IMR-90 (cell line): ENCODE results near the gene CYP2D6. TPM values are rescaled to one million over a fixed set of nuclear protein-coding genes. Genes with fewer than 3 reads are reported as not detected.

Experiments used
- ATAC-seq: fragments of 200-7000 bp; cut with Tn5 transposase; 2 replicates; pipeline ENCODE4 v1.9.1; 2020; ENCODE audit warnings: low read depth, mild to moderate bottlenecking, moderate library complexity
- BruUV-seq: library from RNA; stranded (reverse); fragments of 400-500 nt; replicated peaks from 2 replicates; lab custom pipeline; 2021; lab: Mats Ljungman, UMichigan
- CTCF ChIA-PET: fragments of 300-600 bp; formaldehyde crosslinking; extraction: SDS; loops from one replicate; lab custom pipeline; 2021; ENCODE audit warnings: antibody characterized with exemption; lab: Yijun Ruan, JAX
- POLR2A ChIA-PET: fragments of 300-600 bp; sonication (Branson Sonifier 250); formaldehyde crosslinking; loops from one replicate; lab custom pipeline; 2022; ENCODE audit warnings: antibody characterized with exemption; ENCODE audit not compliant: unreplicated experiment; lab: Charles Lee
- DNase-seq: peaks from one replicate; pipeline ENCODE4 v3.0.0; 2013
- H2AFZ ChIP-seq: replicated peaks from 2 replicates; pipeline ENCODE3; 2013; ENCODE audit warnings: low read length, mild to moderate bottlenecking; ENCODE audit not compliant: poor library complexity
- H2AK5ac ChIP-seq: 2 replicates; pipeline ENCODE4 v1.6.1; 2013; ENCODE audit warnings: low read depth, low read length, inconsistent platforms
- H2AK9ac ChIP-seq: replicated peaks from 2 replicates; pipeline ENCODE3; 2013; ENCODE audit warnings: mild to moderate bottlenecking, low read depth, low read length, moderate library complexity; ENCODE audit not compliant: poor library complexity
- H2BK120ac ChIP-seq: 2 replicates; pipeline ENCODE4 v1.6.1; 2013; ENCODE audit warnings: low read depth, low read length, inconsistent platforms
- H2BK15ac ChIP-seq: 3 replicates; pipeline ENCODE4 v1.6.1; 2013; ENCODE audit warnings: low read depth, low read length, inconsistent platforms
- H2BK20ac ChIP-seq: 2 replicates; pipeline ENCODE4 v1.6.1; 2013; ENCODE audit warnings: low read depth, mild to moderate bottlenecking, inconsistent platforms, low read length, moderate library complexity
- H2BK5ac ChIP-seq: 2 replicates; pipeline ENCODE4 v1.6.1; 2013; ENCODE audit warnings: mild to moderate bottlenecking, low read depth, low read length, inconsistent platforms; ENCODE audit not compliant: poor library complexity, severe bottlenecking
- H3K14ac ChIP-seq: replicated peaks from 2 replicates; pipeline ENCODE4 v1.6.1; 2013; ENCODE audit warnings: low read depth, low read length, inconsistent platforms
- H3K18ac ChIP-seq: 2 replicates; pipeline ENCODE4 v1.6.1; 2013; ENCODE audit warnings: low read depth, low read length, control low read depth
- H3K23ac ChIP-seq: 2 replicates; pipeline ENCODE4 v1.6.1; 2013; ENCODE audit warnings: low read depth, low read length, inconsistent platforms
- H3K27ac ChIP-seq: 2 replicates; pipeline ENCODE4 v1.5.1; 2013; ENCODE audit warnings: mild to moderate bottlenecking, control low read depth, low read length; ENCODE audit not compliant: insufficient read depth
- H3K27me3 ChIP-seq: 2 replicates; pipeline ENCODE4 v1.6.1; 2013; ENCODE audit warnings: low read length; ENCODE audit not compliant: control insufficient read depth, insufficient read depth
- H3K36me3 ChIP-seq: 2 replicates; pipeline ENCODE4 v1.6.1; 2013; ENCODE audit warnings: low read length, mixed read lengths; ENCODE audit not compliant: control insufficient read depth, insufficient read depth
- H3K4ac ChIP-seq: 2 replicates; pipeline ENCODE4 v1.6.1; 2013; ENCODE audit warnings: low read depth, low read length, inconsistent platforms
- H3K4me1 ChIP-seq: 2 replicates; pipeline ENCODE4 v1.6.1; 2013; ENCODE audit warnings: low read length, mixed read lengths; ENCODE audit not compliant: control insufficient read depth, insufficient read depth
- H3K4me2 ChIP-seq: 2 replicates; pipeline ENCODE4 v1.6.1; 2013; ENCODE audit warnings: low read depth, mild to moderate bottlenecking, control low read depth, low read length, moderate library complexity
- H3K4me3 ChIP-seq: 2 replicates; pipeline ENCODE4 v1.5.1; 2013; ENCODE audit warnings: low read depth, mild to moderate bottlenecking, control low read depth, low read length, moderate library complexity; ENCODE audit not compliant: insufficient read depth
- H3K56ac ChIP-seq: 2 replicates; pipeline ENCODE4 v1.6.1; 2013; ENCODE audit warnings: low read length, inconsistent platforms; ENCODE audit not compliant: insufficient read depth; ENCODE audit errors: extremely low read depth
- H3K79me1 ChIP-seq, 2 experiments: 2 replicates each; pipeline ENCODE4 v1.6.1; 2013; ENCODE audit warnings: low read length in 2 of 2, inconsistent platforms in 1 of 2, low read depth in 1 of 2
- H3K9ac ChIP-seq: 2 replicates; pipeline ENCODE4 v1.6.1; 2013; ENCODE audit warnings: low read depth, low read length, control low read depth
- H3K9me1 ChIP-seq: 2 replicates; pipeline ENCODE4 v1.6.1; 2013; ENCODE audit warnings: low read length, inconsistent platforms; ENCODE audit not compliant: insufficient read depth
- H3K9me3 ChIP-seq: 2 replicates; pipeline ENCODE4 v1.6.1; 2013; ENCODE audit warnings: low read length; ENCODE audit not compliant: control insufficient read depth, insufficient read depth
- H4K20me1 ChIP-seq: 2 replicates; pipeline ENCODE4 v1.6.1; 2013; ENCODE audit warnings: low read length, inconsistent platforms; ENCODE audit not compliant: insufficient read depth
- H4K5ac ChIP-seq: 2 replicates; pipeline ENCODE4 v1.6.1; 2013; ENCODE audit warnings: mild to moderate bottlenecking, low read depth, low read length, control low read depth
- H4K8ac ChIP-seq, 2 experiments: 2 replicates each; pipeline ENCODE4 v1.6.1; 2013; ENCODE audit warnings: low read depth in 2 of 2, low read length in 2 of 2, control low read depth in 1 of 2, inconsistent platforms in 1 of 2
- H4K91ac ChIP-seq: 2 replicates; pipeline ENCODE4 v1.6.1; 2013; ENCODE audit warnings: low read depth, low read length, inconsistent platforms; ENCODE audit not compliant: insufficient read depth
- BHLHE40 ChIP-seq: fragments of 150-350 bp; IDR thresholded peaks from 2 replicates; pipeline ENCODE4 v1.6.1; 2016; ENCODE audit warnings: mild to moderate bottlenecking, low read depth, low read length
- FOS ChIP-seq: fragments of 150-350 bp; IDR thresholded peaks from 2 replicates; pipeline ENCODE4 v1.6.1; 2016; ENCODE audit warnings: low read depth, low read length
- MXI1 ChIP-seq: IDR thresholded peaks from 2 replicates; pipeline ENCODE4 v1.6.1; 2012; ENCODE audit warnings: low read depth, mild to moderate bottlenecking, low read length, moderate library complexity, borderline replicate concordance
- NFE2L2 ChIP-seq: fragments of 150-350 bp; IDR thresholded peaks from 2 replicates; pipeline ENCODE4 v1.6.1; 2016; ENCODE audit warnings: low read depth, mild to moderate bottlenecking, low read length
- POLR2A ChIP-seq: IDR thresholded peaks from 2 replicates; pipeline ENCODE4 v1.6.1; 2012; ENCODE audit warnings: mild to moderate bottlenecking, low read depth, low read length
- RAD21 ChIP-seq: IDR thresholded peaks from 2 replicates; pipeline ENCODE4 v1.6.1; 2012; ENCODE audit warnings: low read length, improper control_type of control experiment
- RCOR1 ChIP-seq: IDR thresholded peaks from 2 replicates; pipeline ENCODE4 v1.6.1; 2012; ENCODE audit warnings: mild to moderate bottlenecking, low read length, improper control_type of control experiment; ENCODE audit not compliant: insufficient replicate concordance
- RFX5 ChIP-seq: IDR thresholded peaks from 2 replicates; pipeline ENCODE4 v1.8.0; 2012; ENCODE audit warnings: low read depth, mild to moderate bottlenecking, low read length, moderate library complexity
- WGBS, 2 experiments: methylation state at CpG; one replicate each; pipeline versions ENCODE4 v1.1.5 to v1.1.7; 2013; ENCODE audit warnings: missing lambda C conversion rate in 2 of 2; ENCODE audit not compliant: insufficient read length in 1 of 2; ENCODE audit errors: extremely low coverage in 2 of 2; 5-methylcytosine and 5-hydroxymethylcytosine counted together
- dilution Hi-C: fragments of 300-500 bp; cut with HindIII; formaldehyde crosslinking; loops from one replicate; pipeline ENCODE4 v1.14.3; 2018; ENCODE audit warnings: low sequenced_read_pairs; ENCODE audit not compliant: unreplicated experiment
- in situ Hi-C: fragments of 300-500 bp; cut with MboI; formaldehyde crosslinking; loops from 3 replicates; pipeline ENCODE4 v1.14.3; 2019; ENCODE audit warnings: low sequenced_read_pairs, inconsistent platforms, mixed read lengths
- intact Hi-C: fragments of 100-400 bp; cut with micrococcal nuclease; formaldehyde crosslinking; loops from 2 replicates; pipeline ENCODE4 v1.10.0; 2022
- polyA plus RNA-seq, 3 experiments: library from polyadenylated mRNA; depleted of rRNA; stranded (reverse); fragments of >200 nt; gene quantifications; 2 replicates each; pipeline ENCODE4 v1.2.3, GENCODE V29; 2012; ENCODE audit warnings: low replicate concordance in 1 of 3
- total RNA-seq: library from RNA; depleted of rRNA; stranded (reverse); fragments of >200 nt; gene quantifications from 2 replicates; pipeline ENCODE4 v1.2.3, GENCODE V29; 2012
- TF ChIP-seq, protein P1 (sequence below): conservative IDR thresholded peaks from 2 replicates; pipeline ENCODE4 v1.5.1; 2012; ENCODE audit warnings: mild to moderate bottlenecking, low read depth, low read length, improper control_type of control experiment
- TF ChIP-seq, protein P2 (sequence below): fragments of 150-350 bp; IDR thresholded peaks from 2 replicates; pipeline ENCODE4 v1.6.1; 2017; ENCODE audit warnings: mild to moderate bottlenecking, antibody characterized with exemption, low read length, low read depth
- TF ChIP-seq, protein P3 (sequence below): fragments of 150-350 bp; IDR thresholded peaks from 2 replicates; pipeline ENCODE4 v1.6.1; 2016; ENCODE audit warnings: low read depth, mild to moderate bottlenecking, low read length, moderate library complexity, borderline replicate concordance

The CYP2D6 gene
- total and polyA plus RNA-seq, 2 of the 4 experiments (the other 2 are of a cell fraction), result under 0.01 to 0.24 TPM

DNA sequence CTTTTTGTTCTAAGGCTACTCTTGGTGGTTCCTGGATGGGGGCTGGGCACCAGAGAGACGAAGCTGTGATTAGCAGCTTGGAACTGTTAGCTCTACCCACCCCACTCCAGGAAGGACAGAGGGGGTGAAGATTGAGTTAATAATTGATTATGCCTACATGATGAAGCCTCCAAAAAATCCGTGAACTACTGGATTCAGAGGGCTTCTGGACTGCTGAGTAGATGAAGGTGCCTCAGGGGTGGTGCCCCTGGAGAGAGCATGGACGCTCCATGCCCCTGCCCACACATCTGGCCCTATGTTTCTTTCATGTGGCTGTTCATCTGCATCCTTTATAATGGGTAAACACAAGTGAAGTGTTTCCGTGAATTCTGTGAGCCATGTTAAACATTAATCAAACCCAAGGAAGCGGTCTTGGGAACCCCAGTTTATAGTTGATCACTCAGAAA lies 47.3 kb upstream of the CYP2D6 start:
- H2BK15ac ChIP-seq, result no peak overlapping the region
- no peak overlapping the region for H3K27ac ChIP-seq
- no peak overlapping the region for H3K4me2 ChIP-seq
- in situ Hi-C loops (no loop called here), intact Hi-C loops (no loop called here), dilution Hi-C loops (no loop called here)
- H3K18ac ChIP-seq, result no peak overlapping the region
- H4K5ac ChIP-seq, result no peak overlapping the region
- TF ChIP-seq RAD21 (no peak), MXI1 (no peak), FOS (no peak), NFE2L2 (no peak), POLR2A (no peak), BHLHE40 (no peak), RFX5 (no peak), RCOR1 (no peak)
- TF ChIP-seq, protein P1, sequence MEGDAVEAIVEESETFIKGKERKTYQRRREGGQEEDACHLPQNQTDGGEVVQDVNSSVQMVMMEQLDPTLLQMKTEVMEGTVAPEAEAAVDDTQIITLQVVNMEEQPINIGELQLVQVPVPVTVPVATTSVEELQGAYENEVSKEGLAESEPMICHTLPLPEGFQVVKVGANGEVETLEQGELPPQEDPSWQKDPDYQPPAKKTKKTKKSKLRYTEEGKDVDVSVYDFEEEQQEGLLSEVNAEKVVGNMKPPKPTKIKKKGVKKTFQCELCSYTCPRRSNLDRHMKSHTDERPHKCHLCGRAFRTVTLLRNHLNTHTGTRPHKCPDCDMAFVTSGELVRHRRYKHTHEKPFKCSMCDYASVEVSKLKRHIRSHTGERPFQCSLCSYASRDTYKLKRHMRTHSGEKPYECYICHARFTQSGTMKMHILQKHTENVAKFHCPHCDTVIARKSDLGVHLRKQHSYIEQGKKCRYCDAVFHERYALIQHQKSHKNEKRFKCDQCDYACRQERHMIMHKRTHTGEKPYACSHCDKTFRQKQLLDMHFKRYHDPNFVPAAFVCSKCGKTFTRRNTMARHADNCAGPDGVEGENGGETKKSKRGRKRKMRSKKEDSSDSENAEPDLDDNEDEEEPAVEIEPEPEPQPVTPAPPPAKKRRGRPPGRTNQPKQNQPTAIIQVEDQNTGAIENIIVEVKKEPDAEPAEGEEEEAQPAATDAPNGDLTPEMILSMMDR, result no peak
- TF ChIP-seq, protein P2, sequence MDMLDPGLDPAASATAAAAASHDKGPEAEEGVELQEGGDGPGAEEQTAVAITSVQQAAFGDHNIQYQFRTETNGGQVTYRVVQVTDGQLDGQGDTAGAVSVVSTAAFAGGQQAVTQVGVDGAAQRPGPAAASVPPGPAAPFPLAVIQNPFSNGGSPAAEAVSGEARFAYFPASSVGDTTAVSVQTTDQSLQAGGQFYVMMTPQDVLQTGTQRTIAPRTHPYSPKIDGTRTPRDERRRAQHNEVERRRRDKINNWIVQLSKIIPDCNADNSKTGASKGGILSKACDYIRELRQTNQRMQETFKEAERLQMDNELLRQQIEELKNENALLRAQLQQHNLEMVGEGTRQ, result no peak
- TF ChIP-seq, protein P3, sequence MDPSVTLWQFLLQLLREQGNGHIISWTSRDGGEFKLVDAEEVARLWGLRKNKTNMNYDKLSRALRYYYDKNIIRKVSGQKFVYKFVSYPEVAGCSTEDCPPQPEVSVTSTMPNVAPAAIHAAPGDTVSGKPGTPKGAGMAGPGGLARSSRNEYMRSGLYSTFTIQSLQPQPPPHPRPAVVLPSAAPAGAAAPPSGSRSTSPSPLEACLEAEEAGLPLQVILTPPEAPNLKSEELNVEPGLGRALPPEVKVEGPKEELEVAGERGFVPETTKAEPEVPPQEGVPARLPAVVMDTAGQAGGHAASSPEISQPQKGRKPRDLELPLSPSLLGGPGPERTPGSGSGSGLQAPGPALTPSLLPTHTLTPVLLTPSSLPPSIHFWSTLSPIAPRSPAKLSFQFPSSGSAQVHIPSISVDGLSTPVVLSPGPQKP, result no peak
- H2AK5ac ChIP-seq, result no peak overlapping the region
- H3K14ac ChIP-seq, result no peak overlapping the region
- no peak overlapping the region for H3K4me3 ChIP-seq
- ChIA-PET POLR2A (no interaction called here), CTCF (no interaction called here)
- no peaks in the 10 kb centered on the region for H3K9me3 ChIP-seq
- no peak overlapping the region for H2BK20ac ChIP-seq
- no peak overlapping the region for H4K8ac ChIP-seq
- no TSS peak for BruUV-seq
- ATAC-seq, result no peak
- no peak for DNase-seq
- H2AK9ac ChIP-seq, result no peak overlapping the region
- H2BK120ac ChIP-seq, result no peak overlapping the region
- no peak overlapping the region for H4K91ac ChIP-seq
- no peak overlapping the region for H3K23ac ChIP-seq
- peaks cover 14% of the 10 kb centered on the region for H3K9me1 ChIP-seq
- H3K79me1 ChIP-seq, result peaks cover 12 to 53% of the 10 kb centered on the region in 2 experiments; a peak in 3 of 4 replicates
- no peak overlapping the region for H3K9ac ChIP-seq
- no peaks in the 10 kb centered on the region for H3K27me3 ChIP-seq
- H3K4me1 ChIP-seq, result peaks cover 8% of the 10 kb centered on the region
- no peak overlapping the region for H3K4ac ChIP-seq
- peaks cover 3% of the 10 kb centered on the region; the same call in 1 of the 2 replicates for H3K36me3 ChIP-seq
- H4K20me1 ChIP-seq, result peaks cover 57% of the 10 kb centered on the region
- H2AFZ ChIP-seq, result no peak overlapping the region
- WGBS, 2 experiments, result 100% methylated on average over 1 of the region's 5 CpGs; no CpG with 5 or more reads in 1 of the 2 experiments
- no peak overlapping the region for H2BK5ac ChIP-seq
- no peak overlapping the region for H3K56ac ChIP-seq
